ENCODE data around the gene VPS13D. TPM values are rescaled to one million over a fixed set of nuclear protein-coding genes. Genes with fewer than 3 reads are reported as not detected.

Gene VPS13D
- total and polyA plus RNA-seq, 2 donors (not counting 3 experiments of a cell fraction or from before 2014, with no cell fraction given) = 13.6 to 48.5 TPM

GRCh38 chr1:12495725-12496124, 265.9 kb downstream of the VPS13D start:
- FAIRE-seq = no peak
- no peaks in the 10 kb centered on the region for H4K20me1 ChIP-seq (replicated peaks; ENCODE audit: control insufficient read depth, extremely low read depth, insufficient read depth, low read length)
- BruUV-seq (replicated peaks) = no TSS peak
- H3K4me3 ChIP-seq (replicated peaks in 1 of 3; ENCODE audit: insufficient read depth in 1 of 3, low read depth in 1 of 3, low read length in 3 of 3) = no peak overlapping the region
- H3K36me3 ChIP-seq (ENCODE audit: control insufficient read depth in 2 of 2, extremely low read depth in 1 of 2, insufficient read depth in 2 of 2, low read length in 2 of 2) = no peaks in the 10 kb centered on the region
- no peaks in the 10 kb centered on the region for H3K27me3 ChIP-seq (ENCODE audit: control insufficient read depth in 2 of 2, insufficient read depth in 2 of 2, low read length in 2 of 2)
- H3K9me3 ChIP-seq (replicated peaks; ENCODE audit: control insufficient read depth, insufficient read depth, low read length) = no peaks in the 10 kb centered on the region
- TF ChIP-seq EZH2 (IDR thresholded peaks at IDR 0.05; ENCODE audit: borderline replicate concordance, low read depth, low read length, severe bottlenecking) (no peak), MAX (IDR thresholded peaks at IDR 0.05; ENCODE audit: insufficient read depth, insufficient read length) (no peak), MYC (IDR thresholded peaks at IDR 0.05; ENCODE audit: low read depth, low read length) (no peak), POLR2AphosphoS5 (IDR thresholded peaks at IDR 0.05; ENCODE audit: insufficient read depth, low read depth, low read length) (no peak), POLR2A (IDR thresholded peaks at IDR 0.05; ENCODE audit: low read depth, low read length) (no peak), FOS (IDR thresholded peaks at IDR 0.05; ENCODE audit: borderline replicate concordance, insufficient read depth, low read length) (no peak), CTCF (IDR thresholded peaks at IDR 0.05; ENCODE audit: extremely low read depth in 1 of 2, insufficient read depth in 1 of 2, low read depth in 1 of 2, low read length in 2 of 2) (no peak), GATA2 (IDR thresholded peaks at IDR 0.05; ENCODE audit: insufficient read depth, insufficient read length, low read depth, low read length) (no peak), JUN (IDR thresholded peaks at IDR 0.05; ENCODE audit: borderline replicate concordance, insufficient read depth, insufficient read length, low read depth) (no peak)
- no peak overlapping the region for H3K9ac ChIP-seq (replicated peaks; ENCODE audit: extremely low read depth, insufficient read depth, low read length)
- no peaks in the 10 kb centered on the region for H3K79me2 ChIP-seq (ENCODE audit: control insufficient read depth, insufficient read depth, low read length)
- no peak overlapping the region for H3K27ac ChIP-seq (ENCODE audit: insufficient read depth, low read depth, low read length)
- intact Hi-C loops (cut with micrococcal nuclease) = no loop called here
- ChIA-PET POLR2A (no interaction called here), CTCF (no interaction called here)
- H3K4me2 ChIP-seq (ENCODE audit: insufficient read depth, low read length) = no peak overlapping the region
- dilution Hi-C loops (cut with MboI; ENCODE audit: extremely low pct_ligation_motif_present, low sequenced_read_pairs) = no loop called here
- H3K9me1 ChIP-seq (replicated peaks; ENCODE audit: control insufficient read depth, extremely low read depth, insufficient read depth, low read length) = no peaks in the 10 kb centered on the region
- DNase-seq (ENCODE audit: low read depth, low spot score) = no peak
- no peak overlapping the region for H2AFZ ChIP-seq (ENCODE audit: low read depth, low read length)
- no peaks in the 10 kb centered on the region for H3K4me1 ChIP-seq (ENCODE audit: control insufficient read depth, extremely low read depth, insufficient read depth, low read length)

Data from endothelial cell of umbilical vein (primary cell).